ENCODE data around the gene PCDH9.

- TF ChIP-seq EZH2 (IDR thresholded peaks at IDR 0.05) (no peak), POLR2AphosphoS5 (IDR thresholded peaks at IDR 0.05; ENCODE audit: borderline replicate concordance, low read depth, low read length) (no peak), FOXP2 (optimal IDR thresholded peaks at IDR 0.05; ENCODE audit: control extremely low read depth, extremely low read length, insufficient read depth) (no peak)
These were observed 42.9 kb upstream of the PCDH9 start for GRCh38 chr13:67273001-67273400.
